ACC112 (cell line): Measurements from ENCODE around the gene NCOA7.
"Not testable (repeated sequence)": the region's sequence is repeated elsewhere in the genome, so short reads cannot be mapped to it uniquely, and the experiment has no call there.

Experiments
- H2AFZ ChIP-seq: fragments of 200-600 bp; sonication (generic); one replicate; pipeline ENCODE4 v1.6.0; 2017; ENCODE audit warnings: antibody characterized with exemption, low read length; ENCODE audit not compliant: unreplicated experiment
- H3K27ac ChIP-seq: fragments of 200-600 bp; sonication (generic); 2 replicates; pipeline ENCODE4 v1.5.1; 2014; ENCODE audit warnings: low read depth, mild to moderate bottlenecking, antibody characterized with exemption, low read length, moderate library complexity
- H3K27me3 ChIP-seq: fragments of 200-600 bp; sonication (generic); 2 replicates; pipeline ENCODE4 v1.6.1; 2014; ENCODE audit warnings: mild to moderate bottlenecking, antibody characterized with exemption, low read length, moderate library complexity, mixed read lengths; ENCODE audit not compliant: insufficient read depth
- H3K36me3 ChIP-seq: fragments of 200-600 bp; sonication (generic); 2 replicates; pipeline ENCODE4 v1.6.1; 2016; ENCODE audit warnings: mild to moderate bottlenecking, antibody characterized with exemption, low read length, moderate library complexity, mixed read lengths; ENCODE audit not compliant: insufficient read depth
- H3K4me1 ChIP-seq: fragments of 200-600 bp; sonication (generic); one replicate; pipeline ENCODE4 v1.6.1; 2016; ENCODE audit warnings: low read length, mixed read lengths; ENCODE audit not compliant: insufficient read depth, unreplicated experiment, control insufficient read depth
- H3K4me3 ChIP-seq: fragments of 200-600 bp; sonication (generic); 2 replicates; pipeline ENCODE4 v1.5.1; 2014; ENCODE audit warnings: mild to moderate bottlenecking, low read depth, low read length
- H3K79me2 ChIP-seq: fragments of 200-600 bp; sonication (generic); one replicate; pipeline ENCODE4 v1.6.0; 2016; ENCODE audit warnings: low read length; ENCODE audit not compliant: control insufficient read depth, unreplicated experiment, insufficient read depth

The NCOA7 gene

DNA sequence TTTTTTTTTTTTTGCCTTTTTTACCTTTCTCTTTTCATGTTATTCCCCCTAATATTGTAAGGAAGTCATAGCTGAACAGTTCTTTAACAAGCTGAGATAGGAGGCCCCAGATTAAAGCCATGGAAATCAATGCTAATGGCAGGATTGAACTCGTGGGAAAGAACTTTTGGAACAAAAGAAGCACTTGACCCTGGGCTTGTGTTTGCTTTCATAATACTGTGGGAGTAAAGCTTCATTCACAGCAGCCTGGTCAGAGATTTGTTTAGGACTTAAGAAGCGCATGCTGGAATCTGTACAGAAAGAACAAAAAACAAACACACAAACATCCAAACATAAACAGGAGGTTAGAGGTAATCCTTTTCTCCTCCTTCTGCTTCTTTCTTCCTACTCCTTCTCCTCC is 36.2 kb upstream of the NCOA7 start:
- H3K4me1 ChIP-seq, result peaks cover 6% of the 10 kb centered on the region
- no peaks in the 10 kb centered on the region for H3K79me2 ChIP-seq
- no peaks in the 10 kb centered on the region for H3K36me3 ChIP-seq
- no peak overlapping the region for H3K4me3 ChIP-seq
- no peak overlapping the region for H2AFZ ChIP-seq
- H3K27ac ChIP-seq, result no peak overlapping the region
- H3K27me3 ChIP-seq, result peaks cover 78% of the 10 kb centered on the region

GRCh38 chr6:125759184-125759902 is 31.4 kb upstream of the NCOA7 start:
- no peaks in the 10 kb centered on the region for H3K79me2 ChIP-seq
- no peak overlapping the region for H3K27ac ChIP-seq
- H3K36me3 ChIP-seq, result no peaks in the 10 kb centered on the region
- H2AFZ ChIP-seq, result no peak overlapping the region
- no peak overlapping the region for H3K4me3 ChIP-seq
- H3K4me1 ChIP-seq, result no peaks in the 10 kb centered on the region
- peaks cover 73% of the 10 kb centered on the region for H3K27me3 ChIP-seq

DNA sequence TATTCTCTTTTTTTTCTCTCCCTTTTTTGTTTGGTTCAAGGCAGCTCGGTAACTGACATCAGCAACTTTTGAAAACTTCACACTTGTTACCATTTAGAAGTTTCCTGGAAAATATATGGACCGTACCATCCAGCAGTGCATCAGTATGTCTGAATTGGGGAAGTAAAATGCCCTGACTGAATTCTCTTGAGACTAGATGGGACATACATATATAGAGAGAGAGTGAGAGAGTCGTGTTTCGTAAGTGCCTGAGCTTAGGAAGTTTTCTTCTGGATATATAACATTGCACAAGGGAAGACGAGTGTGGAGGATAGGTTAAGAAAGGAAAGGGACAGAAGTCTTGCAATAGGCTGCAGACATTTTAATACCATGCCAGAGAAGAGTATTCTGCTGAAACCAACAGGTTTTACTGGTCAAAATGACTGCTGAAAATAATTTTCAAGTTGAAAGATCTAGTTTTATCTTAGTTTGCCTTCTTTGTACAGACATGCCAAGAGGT is 30.8 kb upstream of the NCOA7 start:
- Histone ChIP-seq H3K27me3 (peaks cover 73% of the 10 kb centered on the region), H3K79me2 (no peaks in the 10 kb centered on the region), H2AFZ (no peak overlapping the region), H3K4me3 (no peak overlapping the region), H3K36me3 (no peaks in the 10 kb centered on the region), H3K4me1 (no peaks in the 10 kb centered on the region), H3K27ac (no peak overlapping the region)

- Histone ChIP-seq H3K4me3 (no peak overlapping the region), H3K4me1 (no peaks in the 10 kb centered on the region), H3K79me2 (no peaks in the 10 kb centered on the region), H3K27me3 (peaks cover 56% of the 10 kb centered on the region), H3K36me3 (no peaks in the 10 kb centered on the region), H3K27ac (no peak overlapping the region), H2AFZ (no peak overlapping the region)
Measured at GRCh38 chr6:125764121-125764671, 26.6 kb upstream of the NCOA7 start.

DNA sequence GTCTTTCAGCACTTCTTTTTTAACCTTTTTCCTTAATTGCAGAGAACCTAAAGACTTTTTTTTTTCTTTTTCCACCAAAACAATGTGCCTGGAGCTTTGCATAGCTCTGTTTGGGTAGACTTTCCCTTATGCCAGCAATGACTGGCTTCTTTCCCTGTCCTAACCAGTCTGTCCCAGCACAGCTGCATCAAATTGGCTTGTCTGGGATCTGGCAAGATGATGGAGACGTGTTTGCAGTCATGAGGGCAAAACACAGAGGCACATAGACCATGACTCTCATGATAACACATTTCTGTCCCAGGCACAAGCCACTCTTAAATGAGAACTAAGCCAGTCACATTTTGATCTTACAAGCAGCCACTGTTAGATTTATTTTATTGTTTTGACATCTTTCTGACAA is 24.8 kb upstream of the NCOA7 start:
- no peak overlapping the region for H3K4me3 ChIP-seq
- H3K36me3 ChIP-seq, result no peaks in the 10 kb centered on the region
- no peak overlapping the region for H3K27ac ChIP-seq
- no peaks in the 10 kb centered on the region for H3K79me2 ChIP-seq
- no peak overlapping the region for H2AFZ ChIP-seq
- peaks cover 44% of the 10 kb centered on the region for H3K27me3 ChIP-seq
- no peaks in the 10 kb centered on the region for H3K4me1 ChIP-seq

DNA sequence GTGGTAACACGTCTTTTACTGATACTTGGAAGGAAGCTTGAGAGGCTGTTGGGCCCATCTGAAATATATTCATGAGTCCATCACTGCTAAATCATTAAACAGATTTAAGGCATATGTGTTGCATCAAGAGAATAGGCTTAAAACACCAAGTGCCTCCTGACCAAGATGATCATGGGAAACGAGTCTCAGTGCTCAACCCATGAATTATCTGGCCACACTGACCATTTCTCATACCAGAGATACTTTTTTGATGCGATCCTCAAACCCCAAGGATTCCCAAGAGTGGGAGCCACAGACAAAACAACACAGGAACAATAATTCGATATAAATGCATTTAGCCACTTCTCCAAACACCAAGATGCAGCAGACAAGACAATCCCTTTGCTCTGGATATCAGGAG is 24.1 kb upstream of the NCOA7 start:
- H3K27ac ChIP-seq, result no peak overlapping the region
- H2AFZ ChIP-seq, result no peak overlapping the region
- no peaks in the 10 kb centered on the region for H3K4me1 ChIP-seq
- peaks cover 38% of the 10 kb centered on the region for H3K27me3 ChIP-seq
- no peaks in the 10 kb centered on the region for H3K36me3 ChIP-seq
- no peaks in the 10 kb centered on the region for H3K79me2 ChIP-seq
- no peak overlapping the region for H3K4me3 ChIP-seq

DNA sequence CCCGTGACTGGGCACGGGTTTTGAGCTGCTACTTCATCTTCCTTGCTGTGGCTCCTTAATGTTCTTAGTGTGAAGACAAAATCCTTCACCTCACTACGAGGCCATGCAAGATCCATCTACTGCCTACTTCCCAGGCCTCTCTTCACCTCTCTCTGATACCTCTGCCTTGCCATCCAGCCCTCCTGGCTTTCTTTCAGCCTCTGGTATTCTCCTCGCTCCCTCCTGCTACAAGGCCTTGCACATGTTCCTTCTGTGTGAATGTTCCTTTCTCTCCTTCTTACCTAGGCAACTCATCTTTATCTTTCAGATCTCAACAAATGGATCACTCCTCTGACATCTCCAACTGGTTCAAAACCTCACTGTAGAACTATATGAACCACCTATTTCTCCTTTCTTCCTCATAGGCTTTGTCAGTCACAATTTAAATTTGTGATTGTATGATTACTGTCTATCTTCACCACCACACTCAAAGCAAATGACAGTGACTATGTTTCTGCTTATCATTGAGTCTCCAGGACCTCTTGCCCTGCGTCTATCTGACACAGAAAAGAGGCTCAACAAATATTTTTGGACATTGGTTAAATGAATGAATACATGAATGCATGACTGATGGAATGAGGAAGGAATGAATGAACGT is 21.5 kb upstream of the NCOA7 start:
- no peaks in the 10 kb centered on the region for H3K79me2 ChIP-seq
- no peak overlapping the region for H3K27ac ChIP-seq
- H3K4me1 ChIP-seq, result no peaks in the 10 kb centered on the region
- no peak overlapping the region for H2AFZ ChIP-seq
- no peak overlapping the region for H3K4me3 ChIP-seq
- no peaks in the 10 kb centered on the region for H3K36me3 ChIP-seq
- peaks cover 23% of the 10 kb centered on the region for H3K27me3 ChIP-seq

- no peak overlapping the region for H3K27ac ChIP-seq
- H3K4me1 ChIP-seq, result no peaks in the 10 kb centered on the region
- no peaks in the 10 kb centered on the region for H3K36me3 ChIP-seq
- 0 out of 2 replicates have a peak, but pooled peaks cover 5% of the 10 kb centered on the region for H3K27me3 ChIP-seq
- no peaks in the 10 kb centered on the region for H3K79me2 ChIP-seq
- no peak overlapping the region for H3K4me3 ChIP-seq
- H2AFZ ChIP-seq, result no peak overlapping the region
Measured at GRCh38 chr6:125773387-125774341, 17.1 kb upstream of the NCOA7 start.

GRCh38 chr6:125776107-125776826 is 14.5 kb upstream of the NCOA7 start:
- H2AFZ ChIP-seq, H3K27me3 ChIP-seq, H3K36me3 ChIP-seq, H3K27ac ChIP-seq, H3K4me3 ChIP-seq, H3K4me1 ChIP-seq, H3K79me2 ChIP-seq: not testable (repeated sequence)
